GM23338 (cell line): ENCODE data around the gene HBS1L.

Experiments used
- EZH2 ChIP-seq: fragments of 200-600 bp; sonication (generic); IDR thresholded peaks from one replicate; pipeline ENCODE4 v1.8.0; 2017; ENCODE audit warnings: antibody characterized with exemption, mild to moderate bottlenecking, low read depth; ENCODE audit not compliant: unreplicated experiment
- EZH2phosphoT487 ChIP-seq: fragments of 200-600 bp; sonication (generic); IDR thresholded peaks from one replicate; pipeline ENCODE4 v1.8.1; 2018; ENCODE audit warnings: antibody characterized with exemption; ENCODE audit not compliant: unreplicated experiment
- POLR2AphosphoS5 ChIP-seq: IDR thresholded peaks from 2 replicates; pipeline ENCODE4 v1.6.1; 2016; ENCODE audit warnings: antibody characterized with exemption, low read depth
- TF ChIP-seq, protein P1 (sequence below), 2 experiments: fragments of 200-600 bp in 1 of 2; sonication (generic) in 1 of 2; conservative IDR thresholded peaks; 2 replicates each; pipeline versions ENCODE4 v1.5.1 to v1.6.1; 2016 to 2017; ENCODE audit warnings: antibody characterized with exemption in 2 of 2, low read depth in 2 of 2, mild to moderate bottlenecking in 2 of 2, moderate library complexity in 1 of 2

DNA sequence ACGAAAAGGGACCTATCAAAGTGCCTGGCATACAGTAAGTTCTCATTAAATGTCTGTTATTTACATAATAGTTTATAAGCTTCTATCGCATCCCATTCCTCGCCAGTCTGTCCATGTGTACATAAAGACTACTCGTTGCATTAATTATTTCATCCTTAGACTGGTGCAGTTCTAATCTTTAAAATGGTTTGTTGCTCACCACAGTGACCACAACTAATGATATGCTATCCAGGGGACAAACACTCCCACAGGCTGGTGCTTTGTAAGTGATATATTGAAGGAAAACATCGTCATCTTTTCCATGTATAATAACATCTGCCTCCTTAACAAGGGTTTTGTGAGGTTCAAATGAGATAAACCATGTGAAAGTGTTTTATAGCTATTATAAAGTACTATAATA is 39.0 kb upstream of the HBS1L start:
- TF ChIP-seq EZH2 (no peak), POLR2AphosphoS5 (no peak), EZH2phosphoT487 (no peak)
- TF ChIP-seq, protein P1, sequence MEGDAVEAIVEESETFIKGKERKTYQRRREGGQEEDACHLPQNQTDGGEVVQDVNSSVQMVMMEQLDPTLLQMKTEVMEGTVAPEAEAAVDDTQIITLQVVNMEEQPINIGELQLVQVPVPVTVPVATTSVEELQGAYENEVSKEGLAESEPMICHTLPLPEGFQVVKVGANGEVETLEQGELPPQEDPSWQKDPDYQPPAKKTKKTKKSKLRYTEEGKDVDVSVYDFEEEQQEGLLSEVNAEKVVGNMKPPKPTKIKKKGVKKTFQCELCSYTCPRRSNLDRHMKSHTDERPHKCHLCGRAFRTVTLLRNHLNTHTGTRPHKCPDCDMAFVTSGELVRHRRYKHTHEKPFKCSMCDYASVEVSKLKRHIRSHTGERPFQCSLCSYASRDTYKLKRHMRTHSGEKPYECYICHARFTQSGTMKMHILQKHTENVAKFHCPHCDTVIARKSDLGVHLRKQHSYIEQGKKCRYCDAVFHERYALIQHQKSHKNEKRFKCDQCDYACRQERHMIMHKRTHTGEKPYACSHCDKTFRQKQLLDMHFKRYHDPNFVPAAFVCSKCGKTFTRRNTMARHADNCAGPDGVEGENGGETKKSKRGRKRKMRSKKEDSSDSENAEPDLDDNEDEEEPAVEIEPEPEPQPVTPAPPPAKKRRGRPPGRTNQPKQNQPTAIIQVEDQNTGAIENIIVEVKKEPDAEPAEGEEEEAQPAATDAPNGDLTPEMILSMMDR (conservative IDR thresholded peaks at IDR 0.05; ENCODE audit: low read depth in 2 of 2), result no peak
